Neural progenitor cell (in vitro differentiated cells): ENCODE data around the gene NGF.

Source experiments
- EZH2 ChIP-seq: fragments of 200-600 bp; sonication (generic); IDR thresholded peaks from 2 replicates; pipeline ENCODE4 v1.6.1; 2017; ENCODE audit warnings: antibody characterized with exemption, mild to moderate bottlenecking, moderate library complexity
- TF ChIP-seq, protein P1 (sequence below): fragments of 200-600 bp; sonication (generic); IDR thresholded peaks from 2 replicates; pipeline ENCODE4 v1.5.1; 2017; ENCODE audit warnings: antibody characterized with exemption, mild to moderate bottlenecking

DNA sequence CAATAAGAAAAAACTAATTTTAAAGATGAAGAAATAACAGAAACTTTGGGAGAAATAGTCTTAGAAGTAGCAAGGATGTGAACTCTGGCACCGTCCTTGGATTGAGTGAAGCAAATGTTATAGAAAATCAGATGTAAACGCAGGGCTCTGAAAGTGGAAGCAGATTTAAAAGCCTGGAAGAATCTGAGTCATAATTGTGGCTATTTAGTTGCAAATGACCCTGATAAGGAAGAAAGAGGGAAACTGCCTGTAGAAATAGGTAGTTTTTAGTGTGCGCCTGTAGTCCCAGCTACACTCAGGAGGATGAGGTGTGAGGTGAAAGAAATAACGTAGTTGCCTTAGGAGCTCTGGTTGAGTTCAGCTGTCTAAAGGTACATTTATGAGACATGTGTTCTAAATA lies 101.0 kb downstream of the NGF start:
- TF ChIP-seq, protein P1, sequence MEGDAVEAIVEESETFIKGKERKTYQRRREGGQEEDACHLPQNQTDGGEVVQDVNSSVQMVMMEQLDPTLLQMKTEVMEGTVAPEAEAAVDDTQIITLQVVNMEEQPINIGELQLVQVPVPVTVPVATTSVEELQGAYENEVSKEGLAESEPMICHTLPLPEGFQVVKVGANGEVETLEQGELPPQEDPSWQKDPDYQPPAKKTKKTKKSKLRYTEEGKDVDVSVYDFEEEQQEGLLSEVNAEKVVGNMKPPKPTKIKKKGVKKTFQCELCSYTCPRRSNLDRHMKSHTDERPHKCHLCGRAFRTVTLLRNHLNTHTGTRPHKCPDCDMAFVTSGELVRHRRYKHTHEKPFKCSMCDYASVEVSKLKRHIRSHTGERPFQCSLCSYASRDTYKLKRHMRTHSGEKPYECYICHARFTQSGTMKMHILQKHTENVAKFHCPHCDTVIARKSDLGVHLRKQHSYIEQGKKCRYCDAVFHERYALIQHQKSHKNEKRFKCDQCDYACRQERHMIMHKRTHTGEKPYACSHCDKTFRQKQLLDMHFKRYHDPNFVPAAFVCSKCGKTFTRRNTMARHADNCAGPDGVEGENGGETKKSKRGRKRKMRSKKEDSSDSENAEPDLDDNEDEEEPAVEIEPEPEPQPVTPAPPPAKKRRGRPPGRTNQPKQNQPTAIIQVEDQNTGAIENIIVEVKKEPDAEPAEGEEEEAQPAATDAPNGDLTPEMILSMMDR, result no peak
- TF ChIP-seq EZH2, result no peak
